Measurements from ENCODE around the gene TIMP2. TPM values are rescaled to one million over a fixed set of nuclear protein-coding genes. Genes with fewer than 3 reads are reported as not detected.

Gene TIMP2
- total RNA-seq, 1 donor from 2014 or later: 318 TPM

- ATAC-seq (no peak), DNase-seq (no peak)
- no peak for TF ChIP-seq CTCF (IDR thresholded peaks at IDR 0.05)
- Histone ChIP-seq H3K9me3 (no peaks in the 10 kb centered on the region), H3K36me3 (no peaks in the 10 kb centered on the region), H3K4me3 (no peak overlapping the region), H3K4me1 (peaks cover 59% of the 10 kb centered on the region), H3K27me3 (no peaks in the 10 kb centered on the region), H3K27ac (no peak overlapping the region)
- intact Hi-C loops (cut with DNase I): no loop called here
These were observed 5.2 kb downstream of the TIMP2 start for GRCh38 chr17:78919861-78920450.

- H3K27ac ChIP-seq: peak overlapping the region; percentile 30
- ATAC-seq: no peak
These were observed 6.2 kb downstream of the TIMP2 start for GRCh38 chr17:78918979-78919378.

GRCh38 chr17:78917451-78918275 lies 7.5 kb downstream of the TIMP2 start:
- Histone ChIP-seq H3K4me1 (peaks cover 49% of the 10 kb centered on the region), H3K4me3 (no peak overlapping the region)
- no peak for TF ChIP-seq CTCF (IDR thresholded peaks at IDR 0.05)

More at GRCh38 chr17:78918979-78919378, 6.2 kb downstream of the TIMP2 start:
- intact Hi-C loops (cut with DNase I): no loop called here
- no peak for TF ChIP-seq CTCF (IDR thresholded peaks at IDR 0.05)
- Histone ChIP-seq H3K9me3 (no peaks in the 10 kb centered on the region), H3K27me3 (no peaks in the 10 kb centered on the region), H3K4me1 (peaks cover 59% of the 10 kb centered on the region), H3K36me3 (no peaks in the 10 kb centered on the region), H3K4me3 (no peak overlapping the region)
- DNase-seq: no peak

GRCh38 chr17:78915872-78916632 lies 9.1 kb downstream of the TIMP2 start:
- ATAC-seq (peak; percentile 79), DNase-seq (peak; percentile 75)
- no peaks in the 10 kb centered on the region for H3K36me3 ChIP-seq
- H3K4me3 ChIP-seq: peak overlapping the region; percentile 5
- H3K27me3 ChIP-seq: no peaks in the 10 kb centered on the region
- TF ChIP-seq CTCF (IDR thresholded peaks at IDR 0.05): no peak
- peaks cover 46% of the 10 kb centered on the region for H3K4me1 ChIP-seq
- intact Hi-C loops (cut with DNase I): no loop called here
- H3K9me3 ChIP-seq: no peaks in the 10 kb centered on the region
- H3K27ac ChIP-seq: peak overlapping the region; percentile 82

More at GRCh38 chr17:78917451-78918275, 7.5 kb downstream of the TIMP2 start:
- intact Hi-C loops (cut with DNase I): no loop called here
- Histone ChIP-seq H3K9me3 (no peaks in the 10 kb centered on the region), H3K27me3 (no peaks in the 10 kb centered on the region), H3K36me3 (no peaks in the 10 kb centered on the region), H3K27ac (peak overlapping the region; percentile 30)
- no peak for ATAC-seq
- DNase-seq: no peak

- no peak overlapping the region for H3K4me3 ChIP-seq
- no peak for TF ChIP-seq CTCF (IDR thresholded peaks at IDR 0.05)
- no peaks in the 10 kb centered on the region for H3K27me3 ChIP-seq
- H3K27ac ChIP-seq: no peak overlapping the region
- no peak for ATAC-seq
- H3K9me3 ChIP-seq: no peaks in the 10 kb centered on the region
- peaks cover 34% of the 10 kb centered on the region for H3K4me1 ChIP-seq
- H3K36me3 ChIP-seq: no peaks in the 10 kb centered on the region
- no peak for DNase-seq
- intact Hi-C loops (cut with DNase I): no loop called here
These were observed 12.1 kb downstream of the TIMP2 start for GRCh38 chr17:78913115-78913514.
